Measurements from ENCODE around the gene RYR1. TPM values are rescaled to one million over a fixed set of nuclear protein-coding genes. Genes with fewer than 3 reads are reported as not detected.
"Not testable (repeated sequence)": the region's sequence is repeated elsewhere in the genome, so short reads cannot be mapped to it uniquely, and the experiment has no call there.

Gene RYR1
- total RNA-seq, 1 donor from 2014 or later, result 4.9 TPM

- no peak for DNase-seq (ENCODE audit: low spot score)
These were observed 128.2 kb downstream of the RYR1 start for GRCh38 chr19:38561658-38562057.

GRCh38 chr19:38562096-38562495 is 128.6 kb downstream of the RYR1 start:
- no peak for DNase-seq (ENCODE audit: low spot score)

- no peak for DNase-seq (ENCODE audit: low spot score)
These were observed 130.0 kb downstream of the RYR1 start for GRCh38 chr19:38563475-38563874.

DNA sequence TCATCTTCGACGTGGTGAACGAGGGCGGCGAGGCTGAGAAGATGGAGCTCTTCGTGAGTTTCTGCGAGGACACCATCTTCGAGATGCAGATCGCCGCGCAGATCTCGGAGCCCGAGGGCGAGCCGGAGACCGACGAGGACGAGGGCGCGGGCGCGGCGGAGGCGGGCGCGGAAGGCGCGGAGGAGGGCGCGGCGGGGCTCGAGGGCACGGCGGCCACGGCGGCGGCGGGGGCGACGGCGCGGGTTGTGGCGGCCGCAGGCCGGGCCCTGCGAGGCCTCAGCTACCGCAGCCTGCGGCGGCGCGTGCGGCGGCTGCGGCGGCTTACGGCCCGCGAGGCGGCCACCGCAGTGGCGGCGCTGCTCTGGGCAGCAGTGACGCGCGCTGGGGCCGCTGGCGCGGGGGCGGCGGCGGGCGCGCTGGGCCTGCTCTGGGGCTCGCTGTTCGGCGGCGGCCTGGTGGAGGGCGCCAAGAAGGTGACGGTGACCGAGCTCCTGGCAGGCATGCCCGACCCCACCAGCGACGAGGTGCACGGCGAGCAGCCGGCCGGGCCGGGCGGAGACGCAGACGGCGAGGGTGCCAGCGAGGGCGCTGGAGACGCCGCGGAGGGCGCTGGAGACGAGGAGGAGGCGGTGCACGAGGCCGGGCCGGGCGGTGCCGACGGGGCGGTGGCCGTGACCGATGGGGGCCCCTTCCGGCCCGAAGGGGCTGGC is 131.6 kb downstream of the RYR1 start:
- no peak for DNase-seq (ENCODE audit: low spot score)

- DNase-seq (ENCODE audit: low spot score), result no peak
These were observed 132.2 kb downstream of the RYR1 start for GRCh38 chr19:38565691-38566105.

GRCh38 chr19:38569368-38569983 is 136.0 kb downstream of the RYR1 start:
- DNase-seq (ENCODE audit: low spot score), result no peak

DNA sequence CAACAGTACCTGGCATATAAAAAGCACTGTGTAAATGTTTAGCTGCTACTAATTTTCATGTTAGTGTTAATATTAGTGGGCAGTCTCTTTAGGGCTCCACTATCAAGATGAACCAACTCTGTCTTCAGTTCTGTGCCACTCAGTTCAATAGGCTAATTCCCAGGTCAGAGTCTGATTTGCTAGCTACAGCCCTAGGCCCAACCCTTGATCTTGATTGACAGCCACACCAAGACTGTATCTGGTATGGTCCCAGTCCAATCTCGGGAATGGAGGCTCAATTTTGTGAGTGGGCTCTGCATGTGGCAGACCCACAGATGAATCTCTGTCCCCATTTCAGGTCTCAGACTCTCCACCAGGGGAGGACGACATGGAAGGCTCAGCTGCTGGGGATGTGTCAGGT is 138.2 kb downstream of the RYR1 start:
- DNase-seq (ENCODE audit: low spot score), result no peak

- no peak for DNase-seq (ENCODE audit: low spot score)
These were observed 144.3 kb downstream of the RYR1 start for GRCh38 chr19:38577826-38578225.

GRCh38 chr19:38579304-38579703 is 145.8 kb downstream of the RYR1 start:
- DNase-seq (ENCODE audit: low spot score), result not testable (repeated sequence)

DNA sequence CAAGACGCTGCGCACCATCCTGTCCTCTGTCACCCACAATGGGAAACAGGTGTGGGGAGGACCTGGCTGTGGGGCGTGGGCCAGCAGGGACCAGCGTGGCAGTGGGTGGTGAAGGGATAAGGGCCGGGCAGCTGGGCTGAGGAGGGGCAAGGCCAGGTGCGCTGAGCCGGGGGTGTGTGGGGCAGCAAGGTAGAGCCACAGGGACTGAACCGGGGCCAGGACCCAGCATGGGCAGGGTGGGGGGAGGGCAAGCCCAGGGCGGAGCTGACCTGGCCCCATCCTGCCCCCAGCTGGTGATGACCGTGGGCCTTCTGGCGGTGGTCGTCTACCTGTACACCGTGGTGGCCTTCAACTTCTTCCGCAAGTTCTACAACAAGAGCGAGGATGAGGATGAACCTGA is 146.6 kb downstream of the RYR1 start:
- DNase-seq (ENCODE audit: low spot score), result no peak

DNA sequence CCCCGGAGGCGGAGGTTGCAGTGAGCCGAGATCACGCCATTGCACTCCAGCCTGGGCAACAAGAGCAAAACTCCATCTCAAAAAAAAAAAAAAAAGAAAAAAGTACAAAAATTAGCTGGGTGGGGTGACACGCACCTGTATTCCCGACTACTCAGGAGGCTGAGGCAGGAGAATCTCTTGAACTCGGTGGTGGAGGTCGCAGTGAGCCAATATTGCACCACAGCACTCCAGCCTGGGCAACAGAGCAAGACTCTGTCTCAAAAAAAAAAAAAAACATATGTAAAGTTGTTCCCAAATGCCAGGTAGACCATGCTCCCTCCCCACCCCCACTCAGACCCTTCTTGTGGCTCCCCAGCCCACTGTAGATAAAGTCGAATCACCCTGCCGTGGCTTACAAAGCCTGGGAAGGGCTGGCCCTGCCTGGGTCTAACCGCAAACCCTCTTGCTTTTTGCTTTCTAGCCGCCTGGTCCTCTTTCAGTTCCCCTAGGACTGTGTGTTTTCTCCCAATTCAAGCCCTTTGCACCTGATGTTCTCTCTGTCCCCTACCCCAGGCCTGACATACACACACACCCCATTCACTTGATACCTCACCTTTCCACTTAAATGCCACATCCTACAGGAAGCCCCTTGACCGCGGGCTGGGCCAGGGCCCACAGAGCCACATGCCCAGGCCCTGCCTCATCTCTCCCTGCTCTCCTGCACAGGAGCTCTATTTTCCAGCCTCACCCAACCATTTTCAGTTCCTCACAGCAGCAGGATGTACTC is 149.9 kb downstream of the RYR1 start:
- no peak for DNase-seq (ENCODE audit: low spot score)

GRCh38 chr19:38583985-38584305 is 150.5 kb downstream of the RYR1 start:
- DNase-seq (ENCODE audit: low spot score), result no peak

DNA sequence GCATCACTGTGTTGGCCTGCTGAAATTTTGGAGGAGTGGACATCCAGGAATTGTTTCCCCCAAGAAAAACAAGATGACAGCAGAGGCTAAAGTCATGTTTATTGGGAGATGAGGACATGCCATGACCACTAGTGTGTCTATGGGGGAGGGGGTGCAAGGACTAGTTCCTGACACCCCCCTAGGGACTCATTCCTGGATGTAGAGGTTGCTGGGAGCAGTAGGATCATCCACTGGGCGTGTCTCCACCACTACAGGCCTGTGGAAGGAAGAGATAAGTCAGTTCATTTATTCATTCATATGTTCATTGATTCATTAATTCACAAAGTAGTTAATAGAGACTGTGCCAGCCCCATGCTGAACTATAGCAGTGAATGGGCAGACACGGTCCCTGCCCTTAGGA is 154.1 kb downstream of the RYR1 start:
- DNase-seq (ENCODE audit: low spot score), result no peak

DNA sequence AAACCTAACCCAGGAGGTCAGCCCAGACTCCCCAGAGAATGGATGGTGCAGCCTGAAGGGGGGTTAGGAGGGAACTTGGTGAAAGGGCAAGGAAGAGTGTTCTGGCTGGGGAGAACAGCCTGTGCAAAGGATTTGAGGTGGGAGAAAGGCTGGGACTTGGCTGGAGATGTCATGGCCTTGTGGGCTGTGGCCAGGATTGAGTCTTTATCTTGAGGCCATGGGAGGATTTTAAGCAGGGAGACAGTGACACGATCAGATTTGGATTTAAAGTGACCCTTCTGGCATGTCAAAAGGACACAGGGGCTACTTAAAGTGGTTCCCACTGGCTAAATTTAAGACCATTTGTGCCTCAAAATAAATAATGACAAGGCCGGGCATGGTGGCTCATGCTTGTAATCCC is 154.6 kb downstream of the RYR1 start:
- DNase-seq (ENCODE audit: low spot score), result no peak

GRCh38 chr19:38592940-38593339 is 159.4 kb downstream of the RYR1 start:
- no peak for DNase-seq (ENCODE audit: low spot score)

DNA sequence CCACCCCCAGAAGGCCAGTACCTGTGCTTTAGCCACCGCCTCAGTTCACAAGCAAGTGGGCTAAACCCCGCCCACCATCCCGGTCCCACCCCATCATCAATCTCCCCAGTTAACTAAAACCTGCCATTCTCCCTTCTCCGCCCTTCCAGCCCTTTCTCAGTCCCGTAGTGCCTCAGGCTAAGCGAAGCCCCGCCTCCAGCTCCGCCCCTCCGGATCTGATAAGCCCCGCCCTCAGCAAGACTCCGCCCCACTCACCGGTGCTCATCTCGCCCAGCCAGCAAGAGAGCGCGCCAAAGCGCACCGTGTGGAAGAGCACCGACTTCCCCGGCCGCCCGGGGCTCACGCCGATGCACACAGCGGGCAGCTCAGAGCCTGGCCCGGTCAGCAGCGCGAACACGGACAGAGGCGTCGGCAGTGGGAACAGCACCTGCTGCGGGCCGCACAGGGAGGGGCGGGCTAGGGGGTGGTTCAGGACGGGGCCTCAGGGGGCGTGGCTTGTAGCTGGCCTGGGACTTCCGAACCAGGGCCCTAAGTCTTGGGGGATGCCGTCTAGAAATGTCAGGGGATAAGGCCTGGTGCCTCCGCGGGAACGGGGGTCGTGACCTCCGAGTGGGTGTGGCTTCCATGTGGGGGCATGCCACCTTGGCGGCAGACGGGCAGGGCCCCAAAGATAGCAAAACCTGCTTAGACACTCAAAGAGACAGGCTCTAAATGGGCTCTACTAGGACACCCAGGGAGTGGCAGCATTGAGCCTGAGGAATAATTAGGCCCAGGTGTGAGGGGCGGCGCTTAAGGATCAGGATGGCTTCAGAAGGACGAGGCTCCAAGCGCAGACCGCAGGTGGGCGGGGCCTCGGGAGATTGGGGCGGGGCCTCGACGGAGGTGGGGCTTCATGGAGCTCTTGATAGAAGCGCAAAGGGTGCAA is 162.8 kb downstream of the RYR1 start:
- DNase-seq (ENCODE audit: low spot score), result peak; percentile 29

DNA sequence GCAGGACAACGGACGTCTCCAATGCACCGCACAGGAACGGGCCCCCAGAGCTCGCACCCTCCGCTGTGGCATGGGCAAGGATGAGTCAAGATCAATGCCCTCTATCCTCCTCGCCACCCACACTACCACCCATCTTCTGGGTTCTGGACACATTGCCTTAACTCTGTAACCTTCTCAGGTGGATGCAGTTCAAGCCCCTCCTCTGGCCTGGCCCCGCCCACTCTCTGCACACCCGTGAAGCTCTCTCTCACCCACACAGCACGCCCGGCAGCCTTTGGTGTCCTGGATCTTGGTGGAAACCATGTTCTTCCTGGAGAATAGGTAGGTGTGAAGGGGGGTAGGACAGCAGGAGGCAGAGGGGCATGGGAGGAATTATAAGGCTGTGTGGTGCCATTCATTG is 163.6 kb downstream of the RYR1 start:
- no peak for DNase-seq (ENCODE audit: low spot score)

DNA sequence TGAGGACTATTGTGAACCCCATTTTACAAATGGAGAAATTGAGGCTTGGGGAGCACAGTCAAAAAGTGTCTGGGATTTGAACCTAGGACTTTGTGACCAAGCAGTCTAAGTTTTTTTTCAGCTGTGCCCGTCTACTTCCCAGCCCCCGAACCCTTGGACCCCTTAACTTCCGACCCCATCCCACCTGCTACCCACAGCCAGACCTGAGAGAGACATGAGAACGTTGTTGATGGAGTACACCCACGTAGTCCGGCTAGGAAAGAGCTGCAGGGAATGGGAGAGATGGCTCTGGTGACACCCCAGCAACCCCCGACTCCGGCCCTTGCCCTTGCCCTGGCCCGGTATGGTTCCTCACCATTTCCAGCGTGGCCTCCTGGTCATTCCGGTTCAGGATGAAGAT is 166.2 kb downstream of the RYR1 start:
- no peak for DNase-seq (ENCODE audit: low spot score)

DNA sequence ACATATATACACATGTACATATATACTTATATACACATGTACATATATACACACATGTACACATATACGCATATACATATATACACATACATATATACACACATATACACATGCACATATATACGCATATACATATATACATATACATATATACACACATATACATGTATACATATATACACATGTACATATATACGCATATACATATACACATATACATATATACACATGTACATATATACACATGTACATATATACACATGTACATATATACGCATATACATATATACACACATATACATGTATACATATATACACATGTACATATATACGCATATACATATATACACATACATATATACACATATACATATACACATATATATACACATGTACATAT is 169.4 kb downstream of the RYR1 start:
- not testable (repeated sequence) for DNase-seq (ENCODE audit: low spot score)

DNA sequence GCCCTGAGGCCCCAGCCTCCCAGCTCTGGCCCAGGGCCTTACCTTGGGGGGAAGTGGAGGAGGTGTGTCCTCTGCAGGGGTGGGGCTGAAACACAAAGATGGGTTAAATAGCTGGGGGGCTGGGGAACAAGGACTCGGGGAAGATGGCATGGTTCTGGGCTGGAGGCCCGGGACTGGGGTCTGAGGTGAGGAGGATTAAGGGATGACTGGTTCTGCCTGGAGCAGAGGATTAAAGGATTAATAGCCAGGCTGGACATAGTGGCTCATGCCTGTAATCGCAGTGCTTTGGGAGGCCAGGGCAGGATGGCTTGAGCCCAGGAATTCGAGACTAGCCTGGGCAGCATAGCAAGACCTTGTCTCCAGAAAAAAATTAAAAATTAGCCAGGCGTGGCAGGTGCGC is 172.6 kb downstream of the RYR1 start:
- DNase-seq (ENCODE audit: low spot score), result no peak

- no peak for DNase-seq (ENCODE audit: low spot score)
These were observed 180.8 kb downstream of the RYR1 start for GRCh38 chr19:38614289-38614688.

- DNase-seq (ENCODE audit: low spot score), result no peak
These were observed 181.6 kb downstream of the RYR1 start for GRCh38 chr19:38615007-38615581.
